H9 (cell line): Measurements from ENCODE around the gene ZNF764. TPM values are rescaled to one million over a fixed set of nuclear protein-coding genes. Genes with fewer than 3 reads are reported as not detected.

Experiments used
- DNase-seq: peaks from one replicate; pipeline ENCODE4 v3.0.0-alpha.2; 2017
- H2AFZ ChIP-seq: one replicate; pipeline ENCODE4 v1.6.1; 2013; ENCODE audit warnings: mild to moderate bottlenecking, low read length, control low read depth, moderate library complexity
- H2AK5ac ChIP-seq: 2 replicates; pipeline ENCODE4 v1.6.1; 2013; ENCODE audit warnings: low read length, control low read depth, mixed read lengths; ENCODE audit not compliant: insufficient read length
- H2BK120ac ChIP-seq: one replicate; pipeline ENCODE4 v1.6.1; 2013; ENCODE audit warnings: low read depth, mild to moderate bottlenecking, low read length, control low read depth, inconsistent platforms; ENCODE audit not compliant: poor library complexity, severe bottlenecking
- H2BK12ac ChIP-seq: 2 replicates; pipeline ENCODE4 v1.6.1; 2013; ENCODE audit warnings: low read length, control low read depth, mixed read lengths, low read depth; ENCODE audit not compliant: insufficient read length
- H2BK15ac ChIP-seq: 2 replicates; pipeline ENCODE4 v1.6.1; 2013; ENCODE audit warnings: low read depth, low read length, control low read depth
- H2BK20ac ChIP-seq: one replicate; pipeline ENCODE4 v1.6.1; 2013; ENCODE audit warnings: low read depth, mild to moderate bottlenecking, low read length, control low read depth, inconsistent platforms; ENCODE audit not compliant: poor library complexity, severe bottlenecking
- H2BK5ac ChIP-seq: 2 replicates; pipeline ENCODE4 v1.6.1; 2013; ENCODE audit warnings: low read length, control low read depth, mixed read lengths; ENCODE audit not compliant: insufficient read length
- H3K14ac ChIP-seq: 2 replicates; pipeline ENCODE4 v1.6.1; 2013; ENCODE audit warnings: low read length, control low read depth; ENCODE audit not compliant: insufficient read depth
- H3K18ac ChIP-seq: 2 replicates; pipeline ENCODE4 v1.6.1; 2013; ENCODE audit warnings: low read depth, mild to moderate bottlenecking, mixed read lengths, low read length, control low read depth; ENCODE audit not compliant: insufficient read length
- H3K23ac ChIP-seq: 2 replicates; pipeline ENCODE4 v1.6.1; 2013; ENCODE audit warnings: low read length, control low read depth, mixed read lengths, low read depth; ENCODE audit not compliant: insufficient read length
- H3K23me2 ChIP-seq: 2 replicates; pipeline ENCODE4 v1.6.1; 2013; ENCODE audit warnings: low read depth, mild to moderate bottlenecking, mixed read lengths, low read length, control low read depth; ENCODE audit not compliant: insufficient read length, poor library complexity, severe bottlenecking
- H3K27ac ChIP-seq: 2 replicates; pipeline ENCODE4 v1.5.1; 2013; ENCODE audit warnings: low read length, control low read depth, mixed read lengths, low read depth; ENCODE audit not compliant: insufficient read length
- H3K27me3 ChIP-seq: 2 replicates; pipeline ENCODE4 v1.6.1; 2013; ENCODE audit warnings: low read length, control low read depth, inconsistent platforms; ENCODE audit not compliant: insufficient read depth
- H3K4ac ChIP-seq: 2 replicates; pipeline ENCODE4 v1.6.1; 2013; ENCODE audit warnings: low read depth, mild to moderate bottlenecking, control low read depth, inconsistent platforms, low read length, moderate library complexity
- H3K4me1 ChIP-seq: 2 replicates; pipeline ENCODE4 v1.6.1; 2013; ENCODE audit warnings: low read length, control low read depth, inconsistent platforms; ENCODE audit not compliant: insufficient read depth
- H3K4me2 ChIP-seq: 2 replicates; pipeline ENCODE4 v1.6.1; 2013; ENCODE audit warnings: low read length, control low read depth, mixed read lengths; ENCODE audit not compliant: insufficient read length, insufficient read depth
- H3K56ac ChIP-seq: 2 replicates; pipeline ENCODE4 v1.6.1; 2013; ENCODE audit warnings: low read depth, mild to moderate bottlenecking, mixed read lengths, low read length, control low read depth; ENCODE audit not compliant: insufficient read length
- H3K79me1 ChIP-seq: 2 replicates; pipeline ENCODE4 v1.6.1; 2013; ENCODE audit warnings: low read depth, mild to moderate bottlenecking, moderate library complexity, low read length, control low read depth, inconsistent platforms; ENCODE audit not compliant: insufficient read depth, poor library complexity, severe bottlenecking
- H3K79me2 ChIP-seq: 2 replicates; pipeline ENCODE4 v1.6.1; 2013; ENCODE audit warnings: low read length, control low read depth, inconsistent platforms; ENCODE audit not compliant: insufficient read depth
- H3K9ac ChIP-seq: 2 replicates; pipeline ENCODE4 v1.6.1; 2013; ENCODE audit warnings: low read length, control low read depth, mixed read lengths; ENCODE audit not compliant: insufficient read length; ENCODE audit errors: extremely low read depth
- H3K9me3 ChIP-seq: one replicate; pipeline ENCODE4 v1.6.1; 2013; ENCODE audit warnings: low read depth, low read length, inconsistent platforms; ENCODE audit not compliant: control insufficient read depth
- H3T11ph ChIP-seq: one replicate; pipeline ENCODE4 v1.6.1; 2013; ENCODE audit warnings: mild to moderate bottlenecking, low read length, control low read depth, inconsistent platforms
- H4K20me1 ChIP-seq: one replicate; pipeline ENCODE4 v1.6.1; 2013; ENCODE audit not compliant: control insufficient read depth, insufficient read length, insufficient read depth
- H4K5ac ChIP-seq: 2 replicates; pipeline ENCODE4 v1.6.1; 2013; ENCODE audit warnings: low read depth, mild to moderate bottlenecking, mixed read lengths, low read length, control low read depth; ENCODE audit not compliant: insufficient read length
- H4K8ac ChIP-seq: replicated peaks from 2 replicates; pipeline ENCODE4 v1.6.1; 2013; ENCODE audit warnings: low read length, control low read depth, mixed read lengths, low read depth; ENCODE audit not compliant: insufficient read length
- H4K91ac ChIP-seq: 2 replicates; pipeline ENCODE4 v1.6.1; 2013; ENCODE audit warnings: low read depth, mild to moderate bottlenecking, moderate library complexity, mixed read lengths, low read length, control low read depth; ENCODE audit not compliant: insufficient read length
- H3K27ac Mint-ChIP-seq, 3 experiments: 2 replicates in 2 of 3; 3 replicates in 1 of 3; pipeline ENCODE4 v1.8.0; 2020 to 2021; ENCODE audit warnings: mixed read lengths in 3 of 3, mild to moderate bottlenecking in 1 of 3, moderate library complexity in 1 of 3
- H3K27me3 Mint-ChIP-seq: 2 replicates; pipeline ENCODE4 v1.8.0; 2021; ENCODE audit warnings: low read depth, mild to moderate bottlenecking, moderate library complexity, mixed read lengths
- H3K36me3 Mint-ChIP-seq, 3 experiments: 2 replicates in 2 of 3; 3 replicates in 1 of 3; pipeline ENCODE4 v1.8.0; 2020 to 2021; ENCODE audit warnings: low read depth in 3 of 3, mixed read lengths in 3 of 3; ENCODE audit not compliant: insufficient read depth in 1 of 3
- H3K4me1 Mint-ChIP-seq, 2 experiments: 2 replicates each; pipeline ENCODE4 v1.8.0; 2020; ENCODE audit warnings: mixed read lengths in 2 of 2
- H3K4me3 Mint-ChIP-seq, 2 experiments: 2 replicates in 1 of 2; 3 replicates in 1 of 2; pipeline ENCODE4 v1.8.0; 2020 to 2021; ENCODE audit warnings: mild to moderate bottlenecking in 2 of 2, mixed read lengths in 2 of 2, moderate library complexity in 1 of 2
- H3K9me3 Mint-ChIP-seq, 2 experiments: 2 replicates in 1 of 2; 3 replicates in 1 of 2; pipeline ENCODE4 v1.8.0; 2020; ENCODE audit warnings: mild to moderate bottlenecking in 2 of 2, mixed read lengths in 2 of 2, moderate library complexity in 1 of 2
- CTCF ChIP-seq: fragments of 200-600 bp; sonication (generic); conservative IDR thresholded peaks from 3 replicates; pipeline ENCODE4 v1.8.0; 2021; ENCODE audit warnings: antibody characterized with exemption, mild to moderate bottlenecking
- WGBS: extraction: QIAGEN DNeasy Blood & Tissue Kit; methylation state at CpG from one replicate; pipeline ENCODE4 v1.1.7; 2013; ENCODE audit warnings: missing lambda C conversion rate, low lambda C conversion rate, mixed read lengths; ENCODE audit not compliant: insufficient read length; ENCODE audit errors: extremely low coverage; 5-methylcytosine and 5-hydroxymethylcytosine counted together
- total RNA-seq: library from RNA; stranded (reverse); gene quantifications from 2 replicates; pipeline ENCODE4 v1.2.1, GENCODE V29; 2021

The ZNF764 gene
- total RNA-seq, 1 experiment from 2014 or later: 11.4 TPM

DNA sequence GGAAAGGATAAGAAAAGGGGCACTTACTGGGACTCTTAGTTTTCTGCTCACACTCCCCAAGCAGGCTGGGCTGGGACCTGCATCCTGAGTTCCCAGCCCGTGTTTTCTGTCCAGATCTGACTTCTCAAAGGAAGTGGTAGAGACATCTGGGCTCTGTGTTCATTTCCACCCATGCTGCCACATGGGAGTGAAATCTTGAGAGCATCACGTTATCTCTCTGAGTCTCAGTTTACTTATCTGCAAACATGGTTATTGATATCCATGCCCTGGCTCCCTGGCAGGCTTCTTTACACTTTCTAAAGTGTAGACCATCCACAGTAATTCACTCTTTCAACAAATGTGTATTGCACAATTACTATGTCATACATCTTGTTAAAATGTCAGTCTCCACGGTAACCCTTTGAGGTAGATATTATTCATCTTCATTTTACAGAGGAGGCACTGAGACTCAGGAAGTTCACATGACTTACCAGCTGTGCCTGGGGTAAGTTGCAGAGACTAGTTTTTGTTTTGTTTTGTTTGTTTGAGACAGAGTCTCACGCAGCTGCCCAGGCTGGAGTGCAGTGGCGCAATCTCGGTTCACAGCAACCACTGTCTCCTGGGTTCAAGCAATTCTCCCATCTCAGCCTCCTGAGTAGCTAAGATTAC lies 9.9 kb upstream of the ZNF764 start:
- Histone ChIP-seq H3K23me2 (peaks cover 16% of the 10 kb centered on the region), H3K14ac (no peak overlapping the region), H3K56ac (no peak overlapping the region), H3T11ph (no peak overlapping the region), H2AFZ (no peak overlapping the region), H2AK5ac (no peak overlapping the region), H3K4me2 (no peak overlapping the region), H4K20me1 (no peaks in the 10 kb centered on the region), H3K27ac (no peak overlapping the region), H3K79me2 (no peaks in the 10 kb centered on the region), H3K23ac (no peak overlapping the region), H2BK5ac (no peak overlapping the region), H3K9ac (no peak overlapping the region), H3K27me3 (no peaks in the 10 kb centered on the region), H3K9me3 (no peaks in the 10 kb centered on the region), H4K8ac (no peak overlapping the region), H3K18ac (no peak overlapping the region), H2BK20ac (no peak overlapping the region), H2BK12ac (no peak overlapping the region), H4K91ac (no peak overlapping the region), H3K4me1 (no peaks in the 10 kb centered on the region; the same call in 1 of the 2 replicates), H3K4ac (no peak overlapping the region), H2BK120ac (no peak overlapping the region), H2BK15ac (no peak overlapping the region), H4K5ac (no peak overlapping the region), H3K79me1 (no peaks in the 10 kb centered on the region)
- Mint-ChIP-seq H3K27ac (no peak overlapping the region), H3K4me3 (no peak overlapping the region), H3K9me3 (no peaks in the 10 kb centered on the region), H3K4me1 (peaks cover 13 to 22% of the 10 kb centered on the region in 2 experiments), H3K27me3 (peaks cover 12% of the 10 kb centered on the region), H3K36me3 (no peaks in the 10 kb centered on the region)
- no CpG with 5 or more reads among the region's 6 CpGs for WGBS
- no peak for DNase-seq
- no peak for TF ChIP-seq CTCF
